GM21717 (cell line): Measurements from ENCODE around the gene SCNM1.
"Not testable (repeated sequence)": the region's sequence is repeated elsewhere in the genome, so short reads cannot be mapped to it uniquely, and the experiment has no call there.

Source experiments
- ATAC-seq: cut with Tn5 transposase; IDR thresholded peaks from one replicate; pipeline ENCODE4 v1.9.1; 2021; ENCODE audit warnings: mild to moderate bottlenecking, moderate library complexity; ENCODE audit not compliant: unreplicated experiment

SCNM1 gene

DNA sequence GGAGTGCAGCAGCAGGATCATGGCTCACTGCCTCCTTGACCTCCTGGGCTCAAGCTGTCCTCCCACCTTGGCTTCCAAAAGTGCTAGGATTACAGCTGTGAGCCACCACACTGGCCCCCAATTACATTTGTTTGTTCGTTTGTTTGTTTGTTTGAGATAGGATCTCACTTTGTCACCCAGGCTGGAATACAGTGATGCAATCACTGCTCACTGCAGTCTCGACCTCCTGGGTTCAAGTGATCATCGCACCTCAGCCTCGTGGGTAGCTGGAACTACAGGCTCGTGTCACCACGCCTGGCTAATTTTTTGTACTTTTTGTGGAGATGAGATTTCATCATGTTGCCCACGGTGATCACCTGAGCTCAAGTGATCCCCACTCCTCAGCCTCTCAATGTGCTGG is 26.1 kb downstream of the SCNM1 start:
- ATAC-seq: no peak

DNA sequence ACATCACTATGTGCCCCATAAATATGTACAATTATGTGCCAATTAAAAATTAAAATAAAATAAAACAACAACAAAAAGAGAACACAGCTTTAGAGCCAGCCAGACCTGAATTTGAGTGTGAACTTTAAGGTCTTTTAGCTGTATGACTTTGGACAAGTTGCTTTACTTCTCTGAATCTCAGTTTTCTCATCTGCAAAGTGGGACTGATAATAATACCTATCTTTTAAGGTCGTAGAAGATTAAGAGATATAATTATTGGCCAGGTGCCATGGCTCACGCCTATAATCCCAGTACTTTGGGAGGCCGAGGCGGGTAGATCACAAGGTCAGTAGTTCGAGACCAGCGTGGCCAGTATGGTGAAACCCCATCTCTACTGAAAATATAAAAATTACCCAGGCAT is 27.4 kb downstream of the SCNM1 start:
- ATAC-seq: no peak

DNA sequence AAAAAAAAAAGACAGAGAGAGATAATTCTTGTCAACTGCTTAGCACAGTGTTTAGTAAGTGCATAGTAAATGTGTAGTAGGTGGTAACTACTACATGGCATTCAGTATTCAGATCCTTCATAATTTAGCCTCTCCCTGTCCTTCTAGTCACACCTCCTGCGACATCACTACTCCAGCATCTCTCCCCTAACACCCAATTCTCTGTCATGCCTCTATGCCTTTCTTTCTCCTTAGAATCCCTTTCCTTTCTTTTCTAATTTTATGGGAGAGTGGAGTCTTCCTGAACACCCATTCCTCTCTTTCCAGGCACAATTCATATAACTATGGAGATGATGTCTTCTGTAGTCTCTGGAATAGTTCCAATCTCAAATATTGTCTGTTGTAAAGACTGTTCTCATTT is 27.9 kb downstream of the SCNM1 start:
- ATAC-seq: no peak

DNA sequence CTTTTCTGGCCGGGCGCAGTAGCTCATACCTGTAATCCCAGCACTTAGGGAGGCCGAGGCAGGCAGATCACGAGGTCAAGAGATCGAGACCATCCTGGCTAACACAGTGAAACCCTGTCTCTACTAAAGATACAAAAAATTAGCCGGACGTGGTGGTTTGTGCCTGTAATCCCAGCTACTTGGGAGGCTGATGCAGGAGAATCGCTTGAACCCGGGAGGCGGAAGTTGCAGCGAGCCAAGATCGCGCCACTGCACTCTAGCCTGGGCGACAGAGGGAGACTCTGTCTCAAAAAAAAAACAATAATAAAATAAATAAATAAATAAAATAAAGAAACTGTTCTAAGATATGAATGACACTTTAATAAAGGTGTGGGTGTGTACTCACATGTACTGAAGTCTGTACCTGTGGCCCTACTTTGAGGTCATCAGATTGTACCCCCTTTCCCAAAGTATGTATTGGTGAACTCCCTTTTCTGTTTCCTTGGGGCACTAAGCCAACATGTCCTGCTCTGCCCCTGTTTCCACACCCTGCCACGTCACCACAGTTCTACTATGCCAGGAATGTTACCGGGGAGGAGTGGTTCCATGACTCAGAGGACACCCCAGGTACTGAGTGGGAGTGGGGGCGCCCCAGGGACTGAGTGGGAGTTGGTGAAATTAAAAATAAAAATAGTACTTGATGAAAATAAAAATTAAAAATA is 29.1 kb downstream of the SCNM1 start:
- ATAC-seq: not testable (repeated sequence)

DNA sequence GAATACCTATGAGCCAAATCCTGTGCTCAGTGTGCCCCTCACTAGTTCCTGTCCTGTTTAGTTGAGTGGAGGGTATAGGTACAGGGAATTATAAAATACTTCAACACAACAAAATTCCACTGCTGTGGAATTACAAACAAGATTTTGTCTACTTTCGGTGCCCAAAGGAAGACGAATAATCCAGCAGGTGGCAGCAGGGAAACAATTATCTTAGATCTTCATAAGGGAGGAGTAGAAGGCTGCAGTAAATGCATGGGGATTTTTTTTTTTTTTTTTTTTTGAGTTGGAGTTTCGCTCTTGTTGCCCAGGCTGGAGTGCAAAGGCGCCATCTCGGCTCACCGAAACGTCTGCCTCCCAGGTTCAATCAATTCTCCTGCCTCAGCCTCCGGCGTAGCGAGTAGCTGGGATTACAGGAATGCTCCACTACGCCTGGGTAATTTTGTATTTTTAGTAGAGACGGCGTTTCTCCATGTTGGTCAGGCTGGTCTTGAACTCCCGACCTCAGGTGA is 30.4 kb downstream of the SCNM1 start:
- no peak for ATAC-seq

DNA sequence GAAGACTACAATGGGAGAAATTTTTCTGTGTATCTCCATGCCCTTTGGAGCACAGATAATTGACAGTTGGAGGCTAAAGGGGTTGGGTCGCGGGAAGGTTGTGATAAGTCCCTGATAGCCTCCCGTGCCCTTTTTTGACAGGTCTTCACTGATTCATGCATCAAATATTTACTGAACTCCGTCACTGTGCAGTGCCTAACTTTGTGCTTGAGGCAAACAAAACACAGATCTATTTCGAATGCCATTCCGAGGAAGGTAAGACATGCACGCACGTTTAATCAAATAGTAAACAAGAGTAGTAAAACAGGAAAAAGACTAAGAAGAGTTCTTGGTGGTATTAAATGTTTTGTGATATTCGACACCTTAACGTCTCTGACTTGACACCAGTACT is 31.9 kb downstream of the SCNM1 start:
- ATAC-seq: no peak

DNA sequence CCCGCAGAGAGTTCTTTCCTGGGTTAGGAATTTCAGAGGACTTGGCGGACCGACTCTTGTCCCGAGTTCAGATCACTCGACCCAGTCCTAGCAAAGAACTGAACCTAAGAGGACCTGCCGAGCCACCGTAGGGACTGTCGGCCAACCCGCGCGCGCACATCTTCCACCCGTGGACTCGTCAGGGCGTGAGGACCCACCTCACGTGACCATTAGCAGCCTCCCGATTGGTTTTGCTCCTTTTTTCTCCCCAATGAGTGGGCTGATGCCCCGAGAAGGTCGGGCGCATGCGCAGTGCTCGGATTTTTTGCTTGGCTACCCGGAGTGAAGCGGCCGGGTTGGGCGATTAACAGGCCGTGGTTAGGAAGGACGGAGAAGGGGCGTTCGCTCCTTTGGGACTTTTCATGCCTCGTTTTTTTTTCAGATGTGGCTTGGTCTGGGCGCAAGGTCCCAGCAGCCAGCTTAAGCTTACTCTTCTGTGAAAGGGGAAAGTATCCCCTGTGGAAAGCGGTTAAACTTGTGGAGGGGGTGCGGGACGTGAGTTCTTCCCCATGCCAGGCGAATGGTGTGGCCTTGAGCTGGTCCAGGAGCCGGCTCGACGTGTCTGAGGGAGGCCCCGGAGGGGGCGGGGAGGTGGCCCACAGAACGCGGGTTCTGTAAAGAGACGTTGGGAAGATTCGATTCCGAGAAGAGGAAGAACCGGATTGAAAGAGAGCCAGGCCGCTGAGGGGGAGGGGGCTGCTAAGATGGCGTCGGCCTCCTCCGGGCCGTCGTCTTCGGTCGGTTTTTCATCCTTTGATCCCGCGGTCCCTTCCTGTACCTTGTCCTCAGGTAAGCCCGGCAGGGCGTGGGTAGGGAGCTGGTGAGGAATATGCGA is 32.5 kb downstream of the SCNM1 start, which contains the start of gene PIP5K1A:
PIP5K1A (plus strand) TSS at position 299 of the 874 bp plus-strand sequence; CDS start at position 744, 445 bp downstream.
- ATAC-seq: peak; percentile 74

DNA sequence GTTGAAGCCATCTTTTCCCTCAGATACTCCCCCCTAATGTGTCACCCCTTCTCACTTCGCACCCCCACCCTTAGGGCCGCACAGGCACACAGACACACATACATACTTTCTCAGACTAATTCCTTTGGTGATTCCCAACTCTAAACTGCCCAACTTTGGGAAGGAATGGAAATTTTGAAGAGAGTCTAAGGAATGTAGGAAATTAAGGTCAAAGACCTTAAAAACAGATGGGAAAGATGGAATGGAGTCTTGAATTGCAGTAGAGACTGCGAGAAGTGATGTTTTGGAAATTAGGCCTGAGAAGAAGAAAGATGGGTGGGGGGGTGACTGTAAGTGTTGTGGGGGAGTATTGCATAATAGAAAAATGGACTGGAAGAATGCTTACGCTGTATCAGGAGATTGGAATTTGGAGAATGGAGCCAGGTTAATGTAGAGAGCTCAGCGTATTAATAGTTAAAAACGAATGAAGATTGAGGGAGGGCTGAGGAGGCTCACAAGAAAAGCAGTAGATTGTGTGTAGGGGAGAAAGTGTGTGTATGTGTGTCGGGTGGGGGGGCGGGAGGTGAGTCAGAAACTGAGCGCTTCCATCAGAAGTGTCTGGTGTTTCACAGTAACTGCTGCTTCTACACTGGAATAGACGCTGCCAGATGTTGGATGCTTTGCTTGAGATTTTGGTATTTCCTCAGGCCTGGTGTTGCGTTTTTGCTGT is 34.1 kb downstream of the SCNM1 start:
- no peak for ATAC-seq

DNA sequence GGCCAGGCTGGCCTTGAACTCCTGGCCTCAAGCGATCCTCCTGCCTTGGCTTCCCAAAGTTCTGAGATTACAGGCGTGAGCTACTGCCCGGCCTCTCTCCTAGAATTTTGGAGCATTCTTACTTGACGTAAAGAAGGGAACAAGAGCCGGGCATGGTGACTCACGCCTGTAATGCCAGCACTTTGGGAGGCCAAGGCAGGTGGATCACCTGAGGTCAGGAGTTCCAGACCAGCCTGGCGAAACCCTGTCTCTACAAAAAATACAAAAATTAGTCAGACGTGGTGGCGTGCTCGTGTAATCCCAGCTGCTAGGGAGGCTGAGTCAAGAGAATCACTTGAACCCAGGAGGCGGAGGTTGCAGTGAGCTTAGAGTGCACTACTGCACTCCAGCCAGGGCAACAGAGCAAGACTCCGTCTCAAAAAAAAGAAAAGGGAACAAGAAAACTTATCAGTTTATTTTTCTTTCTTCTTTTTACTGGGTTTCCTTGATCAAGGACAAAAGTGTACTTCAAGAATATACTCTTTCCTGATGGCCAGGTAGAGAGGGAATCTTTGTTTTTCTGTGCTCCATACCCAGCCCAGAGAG is 39.5 kb downstream of the SCNM1 start:
- not testable (repeated sequence) for ATAC-seq

DNA sequence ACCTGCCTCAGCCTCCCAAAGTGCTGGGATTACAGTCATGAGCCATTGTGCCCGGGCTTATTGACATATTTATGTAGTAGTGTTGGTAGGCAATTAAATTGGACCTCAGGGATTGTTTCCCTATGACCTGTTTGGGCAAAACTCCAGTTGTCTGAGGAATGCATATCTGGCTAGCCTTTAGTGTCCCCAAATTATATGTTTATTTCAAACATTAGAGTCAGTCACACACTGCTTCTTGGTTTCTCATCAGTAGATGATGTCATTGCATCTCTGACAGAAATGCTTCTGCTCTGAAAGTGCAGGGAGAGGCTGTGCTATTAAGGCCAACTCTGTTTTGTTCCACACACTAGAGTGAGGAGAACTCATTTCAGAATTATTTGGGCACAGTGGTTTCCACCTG is 44.9 kb downstream of the SCNM1 start:
- ATAC-seq: no peak

DNA sequence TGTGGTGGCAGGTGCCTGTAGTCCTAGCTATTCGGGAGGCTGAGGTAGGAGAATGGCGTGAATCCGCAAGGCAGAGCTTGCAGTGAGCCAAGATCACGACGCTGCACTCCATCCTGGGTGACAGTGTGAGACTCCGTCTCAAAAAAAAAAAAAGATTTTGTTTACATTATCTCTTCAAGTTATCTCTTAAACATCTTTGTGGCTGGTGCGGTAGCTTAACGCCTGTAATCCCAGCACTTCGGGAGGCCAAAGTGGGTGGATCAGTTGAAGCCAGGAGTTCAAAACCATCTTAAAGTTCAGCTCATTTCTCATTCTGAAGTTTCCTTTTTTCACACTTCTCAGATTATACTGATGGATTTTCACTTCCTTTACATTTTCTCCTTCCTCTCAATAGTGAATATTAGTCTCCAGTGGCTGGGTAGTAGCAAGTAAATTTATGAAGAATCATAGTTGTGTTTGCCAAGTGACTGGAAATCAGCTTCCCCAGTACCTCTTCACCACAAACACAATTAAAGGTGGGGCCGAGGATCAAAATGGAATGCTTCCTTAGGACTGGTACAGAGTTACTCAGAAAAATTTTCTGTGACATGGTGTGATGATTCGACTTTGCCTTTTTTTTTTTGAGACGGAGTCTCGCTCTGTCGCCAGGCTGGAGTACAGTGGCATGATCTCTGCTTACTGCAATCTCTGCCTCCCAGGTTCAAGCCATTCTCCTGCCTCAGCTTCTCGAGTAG is 46.2 kb downstream of the SCNM1 start:
- no peak for ATAC-seq

DNA sequence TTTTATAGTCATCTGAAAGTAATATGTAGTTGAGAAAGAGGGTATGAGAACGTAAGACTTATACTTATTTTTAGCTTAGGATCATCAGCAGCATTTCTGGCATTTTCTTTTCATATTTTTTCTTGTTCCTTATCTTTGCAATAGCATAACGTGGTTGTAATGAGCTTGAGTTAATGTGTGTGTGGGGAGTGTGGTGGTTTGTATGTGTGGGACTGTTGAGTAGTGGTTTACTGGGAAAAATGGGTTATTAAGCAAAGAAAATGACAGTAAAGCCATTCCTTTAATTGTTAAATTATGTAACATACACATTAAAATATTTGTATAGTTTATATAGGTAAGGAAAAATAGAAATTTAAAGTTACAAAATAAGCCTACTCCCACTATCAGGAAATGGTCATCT is 47.6 kb downstream of the SCNM1 start:
- ATAC-seq: no peak
